Measurements from ENCODE around the gene TRAPPC14. TPM values are rescaled to one million over a fixed set of nuclear protein-coding genes. Genes with fewer than 3 reads are reported as not detected.

The TRAPPC14 gene
- total and polyA plus RNA-seq, 9 of the 15 experiments (the other 6 are each of a cell fraction or from before 2014, with no cell fraction given), result 0.42 to 45.9 (median 18.2) TPM

- TF ChIP-seq CHD2 (IDR thresholded peaks at IDR 0.05; ENCODE audit: low read depth, low read length) (peak; percentile 66), TEAD4 (IDR thresholded peaks at IDR 0.05; ENCODE audit: low read length) (no peak), TEAD4 (CRISPR knock-in tag; IDR thresholded peaks at IDR 0.05; ENCODE audit: borderline replicate concordance) (no peak), UBTF (IDR thresholded peaks at IDR 0.05; ENCODE audit: borderline replicate concordance in 1 of 2, low read depth in 2 of 2, low read length in 2 of 2) (peak in 1 of 2 experiments; percentile 68; a peak in 1 of 4 replicates), ATF2 (CRISPR knock-in tag; IDR thresholded peaks at IDR 0.05) (no peak), PYGO2 (tag; IDR thresholded peaks at IDR 0.05) (no peak), NR2C2 (CRISPR knock-in tag; IDR thresholded peaks at IDR 0.05) (no peak), NR2C2 (tag; IDR thresholded peaks at IDR 0.05) (peak; percentile 27; the same call in 1 of the 2 replicates), GABPA (tag; conservative IDR thresholded peaks at IDR 0.05; ENCODE audit: low read depth) (no peak; the same call in 1 of the 2 replicates), GABPB1 (CRISPR knock-in tag; IDR thresholded peaks at IDR 0.05) (no peak), RAD51 (IDR thresholded peaks at IDR 0.05; ENCODE audit: borderline replicate concordance, low read depth) (0 out of 2 replicates have a peak, but pooled peaks have one; percentile 33), NFE2 (IDR thresholded peaks at IDR 0.05; ENCODE audit: low read depth) (no peak), SOX6 (IDR thresholded peaks at IDR 0.05) (no peak), MBD1 (CRISPR knock-in tag; IDR thresholded peaks at IDR 0.05) (no peak), TAF7 (tag; IDR thresholded peaks at IDR 0.05) (no peak), SRSF1 (IDR thresholded peaks at IDR 0.05; ENCODE audit: low read depth, low read length) (no peak), HINFP (tag; conservative IDR thresholded peaks at IDR 0.05; ENCODE audit: low read depth) (no peak), BRCA1 (IDR thresholded peaks at IDR 0.05) (no peak), BRCA1 (CRISPR knock-in tag; IDR thresholded peaks at IDR 0.05) (no peak), ZBTB8A (IDR thresholded peaks at IDR 0.05; ENCODE audit: partially characterized antibody) (no peak), ZNF551 (CRISPR knock-in tag; IDR thresholded peaks at IDR 0.05) (no peak), PPARD (CRISPR knock-in tag; IDR thresholded peaks at IDR 0.05) (no peak), SUPT5H (IDR thresholded peaks at IDR 0.05) (no peak; the same call in 1 of the 2 replicates)
Observed at GRCh38 chr7:100126239-100126930, 32.1 kb downstream of the TRAPPC14 start (continued).
